GM19468 (cell line): ENCODE measurements around the gene DCLRE1A.
A peak's percentile ranks its signal among the peaks of the same experiment; 100 is the strongest.

ENCODE experiments used
- ATAC-seq: cut with Tn5 transposase; IDR thresholded peaks from one replicate; pipeline ENCODE4 v1.9.1; 2021; ENCODE audit warnings: mild to moderate bottlenecking, moderate library complexity, moderate number of reproducible peaks; ENCODE audit not compliant: unreplicated experiment; ENCODE audit errors: extremely low read depth

DCLRE1A gene

DNA sequence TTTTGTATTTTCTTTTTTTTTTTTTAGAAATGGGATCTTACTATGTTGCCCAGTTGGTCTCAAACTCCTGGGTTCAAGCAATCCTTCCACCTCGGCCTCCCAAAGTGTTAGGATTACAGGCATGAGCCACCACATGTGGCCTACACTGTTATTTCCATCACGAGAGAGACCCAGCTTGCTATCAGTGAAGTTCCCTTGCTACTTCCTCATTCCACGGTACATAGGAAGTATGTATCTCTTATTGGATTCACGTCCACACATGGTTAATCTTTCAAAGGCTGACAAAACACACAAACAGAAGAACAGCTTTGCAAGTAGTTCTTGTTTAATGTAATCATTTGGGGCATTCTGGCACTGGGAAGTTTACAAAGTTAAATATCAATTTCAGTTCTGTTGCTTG lies 50.9 kb downstream of the DCLRE1A start:
- ATAC-seq, result no peak

GRCh38 chr10:113801569-113801968 lies 52.3 kb downstream of the DCLRE1A start:
- ATAC-seq, result no peak

DNA sequence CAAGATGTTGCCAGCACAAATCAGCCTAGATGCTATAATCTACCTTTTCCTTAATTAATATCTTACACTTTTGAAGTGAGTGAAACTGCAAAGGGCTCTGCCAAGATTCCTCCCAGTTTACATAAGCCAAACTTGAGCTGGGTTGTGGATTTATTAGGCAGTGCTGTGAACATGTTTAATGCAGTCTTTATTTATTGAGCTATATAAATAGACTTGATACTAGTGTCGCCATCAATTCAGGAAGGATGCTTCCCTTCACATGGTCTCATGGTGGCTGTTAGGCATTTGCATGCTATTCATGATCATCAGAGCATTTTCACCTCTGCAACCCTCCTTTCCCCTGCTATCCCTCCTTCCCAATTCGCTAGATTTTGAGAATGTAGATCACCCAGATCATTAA lies 62.2 kb downstream of the DCLRE1A start:
- ATAC-seq, result no peak

- peak; percentile 58 for ATAC-seq
Measured at GRCh38 chr10:113788604-113789083, 65.2 kb downstream of the DCLRE1A start.
